HG03460 (cell line): ENCODE results near the gene HOXC6.

Experiments
- ATAC-seq: cut with Tn5 transposase; IDR thresholded peaks from one replicate; pipeline ENCODE4 v1.9.1; 2021; ENCODE audit not compliant: unreplicated experiment

The HOXC6 gene

GRCh38 chr12:54012631-54013409 lies 15.4 kb upstream of the HOXC6 start:
- ATAC-seq: no peak

GRCh38 chr12:54014377-54015017 lies 13.7 kb upstream of the HOXC6 start:
- ATAC-seq: no peak

GRCh38 chr12:54015018-54015931 lies 13.0 kb upstream of the HOXC6 start:
- ATAC-seq: no peak

GRCh38 chr12:54016051-54016450 lies 12.2 kb upstream of the HOXC6 start:
- ATAC-seq: no peak

- no peak for ATAC-seq
Observed at GRCh38 chr12:54016478-54016964, 11.7 kb upstream of the HOXC6 start.

- peak; percentile 20 for ATAC-seq
Observed at GRCh38 chr12:54017027-54017788, 11.0 kb upstream of the HOXC6 start.

- ATAC-seq: peak; percentile 63
Observed at GRCh38 chr12:54017878-54018467, 10.3 kb upstream of the HOXC6 start.

GRCh38 chr12:54018468-54018984 lies 9.7 kb upstream of the HOXC6 start:
- ATAC-seq: no peak

GRCh38 chr12:54019091-54019811 lies 9.0 kb upstream of the HOXC6 start:
- no peak for ATAC-seq

GRCh38 chr12:54019924-54020590 lies 8.2 kb upstream of the HOXC6 start:
- no peak for ATAC-seq

- ATAC-seq: no peak
Observed at GRCh38 chr12:54020591-54021405, 7.4 kb upstream of the HOXC6 start.

GRCh38 chr12:54021432-54022013 lies 6.7 kb upstream of the HOXC6 start:
- ATAC-seq: no peak

- no peak for ATAC-seq
Observed at GRCh38 chr12:54022960-54023884, 5.0 kb upstream of the HOXC6 start.

- ATAC-seq: no peak
Observed at GRCh38 chr12:54024127-54024526, 4.1 kb upstream of the HOXC6 start.

- ATAC-seq: no peak
Observed at GRCh38 chr12:54024581-54025305, 3.5 kb upstream of the HOXC6 start.
